M059J (cell line): ENCODE data around the gene PARVB. TPM values are rescaled to one million over a fixed set of nuclear protein-coding genes. Genes with fewer than 3 reads are reported as not detected.
"Not testable (repeated sequence)": the region's sequence is repeated elsewhere in the genome, so short reads cannot be mapped to it uniquely, and the experiment has no call there.

Source experiments
- DNase-seq: peaks from one replicate; pipeline ENCODE4 v3.0.0-alpha.2; 2012; ENCODE audit warnings: low read depth
- total RNA-seq: library from RNA; depleted of rRNA; stranded (reverse); fragments of >200 nt; shearing (Covaris generic); gene quantifications from 2 replicates; pipeline ENCODE4 v1.2.3, GENCODE V29; 2014

The PARVB gene
- total RNA-seq, 1 experiment from 2014 or later: 0.15 TPM

- DNase-seq: no peak
Observed at GRCh38 chr22:43998679-43999264, 25.3 kb upstream of the PARVB start.

- DNase-seq: no peak
Observed at GRCh38 chr22:43999378-43999777, 24.7 kb upstream of the PARVB start.

GRCh38 chr22:44000123-44000522 lies 24.0 kb upstream of the PARVB start:
- no peak for DNase-seq

- no peak for DNase-seq
Observed at GRCh38 chr22:44001521-44001920, 22.6 kb upstream of the PARVB start.

GRCh38 chr22:44002324-44002723 lies 21.8 kb upstream of the PARVB start:
- DNase-seq: no peak

GRCh38 chr22:44002997-44003396 lies 21.1 kb upstream of the PARVB start:
- DNase-seq: no peak

- no peak for DNase-seq
Observed at GRCh38 chr22:44003405-44004103, 20.5 kb upstream of the PARVB start.

- DNase-seq: no peak
Observed at GRCh38 chr22:44004104-44004460, 20.0 kb upstream of the PARVB start.

GRCh38 chr22:44005524-44005923 lies 18.6 kb upstream of the PARVB start:
- DNase-seq: no peak

GRCh38 chr22:44012162-44012561 lies 11.9 kb upstream of the PARVB start:
- DNase-seq: no peak

- no peak for DNase-seq
Observed at GRCh38 chr22:44012591-44012990, 11.5 kb upstream of the PARVB start.

GRCh38 chr22:44014241-44014640 lies 9.9 kb upstream of the PARVB start:
- DNase-seq: no peak

- not testable (repeated sequence) for DNase-seq
Observed at GRCh38 chr22:44016586-44016985, 7.5 kb upstream of the PARVB start.

- no peak for DNase-seq
Observed at GRCh38 chr22:44018594-44018993, 5.5 kb upstream of the PARVB start.

- DNase-seq: no peak
Observed at GRCh38 chr22:44019416-44019815, 4.7 kb upstream of the PARVB start.

- no peak for DNase-seq
Observed at GRCh38 chr22:44019846-44020245, 4.3 kb upstream of the PARVB start.

- no peak for DNase-seq
Observed at GRCh38 chr22:44020981-44021380, 3.1 kb upstream of the PARVB start.

- no peak for DNase-seq
Observed at GRCh38 chr22:44023404-44024287, 456 bp upstream of the PARVB start.

- DNase-seq: no peak
Observed at GRCh38 chr22:44025171-44026065, 1.3 kb downstream of the PARVB start.

GRCh38 chr22:44026066-44026629 lies 2.0 kb downstream of the PARVB start:
- DNase-seq: no peak
